Ovary (tissue), 9 donors: ENCODE results near the gene CHRM5. TPM values are rescaled to one million over a fixed set of nuclear protein-coding genes. Genes with fewer than 3 reads are reported as not detected.

ENCODE experiments used
- DNase-seq, 5 donors: peaks; one replicate each; pipeline ENCODE4 v3.0.0-alpha.2; 2019 to 2020
- H3K27ac ChIP-seq, 2 donors: fragments of 200-600 bp; one replicate each; pipeline versions ENCODE4 v1.5.1 to v1.8.0; 2019 to 2022
- H3K27me3 ChIP-seq: fragments of 200-600 bp; one replicate; pipeline ENCODE4 v1.8.0; 2022
- H3K36me3 ChIP-seq: fragments of 200-600 bp; sonication (generic); one replicate; pipeline ENCODE4 v1.5.1; 2019
- H3K4me1 ChIP-seq: one replicate; pipeline ENCODE4 v1.8.1; 2013; ENCODE audit warnings: mild to moderate bottlenecking, moderate library complexity; ENCODE audit not compliant: insufficient read depth
- H3K4me3 ChIP-seq: fragments of 200-600 bp; sonication (generic); one replicate; pipeline ENCODE4 v1.5.1; 2017
- H3K9me3 ChIP-seq, 2 donors: fragments of 200-600 bp in 1 of 2; sonication (generic) in 1 of 2; one replicate each; pipeline versions ENCODE4 v1.5.1 to v1.8.1; 2013 to 2019; ENCODE audit warnings: mild to moderate bottlenecking in 1 of 2, moderate library complexity in 1 of 2
- CTCF ChIP-seq, 3 donors: fragments of 450-650 bp in 2 of 3; fragments of 200-600 bp in 1 of 3; IDR thresholded peaks; one replicate each; pipeline versions ENCODE4 v1.5.1 to v1.8.0; 2016 to 2022; ENCODE audit warnings: antibody characterized with exemption in 3 of 3, mild to moderate bottlenecking in 1 of 3
- EP300 ChIP-seq: sonication (generic); formaldehyde crosslinking; IDR thresholded peaks from one replicate; pipeline ENCODE4 v1.6.1; 2017; ENCODE audit warnings: antibody characterized with exemption
- POLR2A ChIP-seq: fragments of 450-650 bp; IDR thresholded peaks from one replicate; pipeline ENCODE4 v1.6.1; 2017; ENCODE audit warnings: antibody characterized with exemption, mild to moderate bottlenecking, moderate library complexity
- WGBS, 3 donors: extraction: QIAGEN DNeasy Blood & Tissue Kit in 1 of 3; methylation state at CpG; one replicate each; pipeline versions ENCODE4 v1.1.5 to v1.1.7; 2013 to 2017; 5-methylcytosine and 5-hydroxymethylcytosine counted together
- intact Hi-C, 4 donors: fragments of 100-400 bp; cut with DNase I; formaldehyde crosslinking; loops; one replicate each; pipeline versions ENCODE4 v1.11.0 to v1.15.1; 2022 to 2023
- polyA plus RNA-seq, 2 donors: library from polyadenylated mRNA; stranded (reverse); fragments of 200-250 nt in 1 of 2; fragments of 350-450 nt in 1 of 2; fragmentation: Illumina TruSeq in 1 of 2; extraction: RNeasy Lipid Tissue Mini Kit (QIAGEN cat#74804) in 1 of 2; gene quantifications; one replicate each; pipeline ENCODE4 v1.2.3, GENCODE V29; 2013 to 2014
- total RNA-seq, 7 donors: library from RNA; depleted of rRNA in 2 of 7; stranded (reverse); fragments of >200 nt in 2 of 7; fragmentation: NEBNext Ultra II Directional in 3 of 7; extraction: Animal tissue kit (Norgen Biotek cat#: 25700) in 3 of 7; gene quantifications; one replicate each; pipeline versions ENCODE4 v1.1.0 to v1.2.4, GENCODE V29; 2016 to 2023
- donor health status: DM: no; HTN: no; CAD: no; lungs with moderate emphysema.
- donor health status: DM: no; HTN: no; CAD: no.
- donor health status: Bipolar disorder and iron deficiency.
- donor health status: DM: yes; HTN: yes; CAD: no.
- donor health status: DM: no; HTN: no; CAD: no.
- donor health status: DM: yes; HTN: yes; CAD: no.

Gene CHRM5
- total and polyA plus RNA-seq, 9 donors: 0.08 TPM; not detected in 8

DNA sequence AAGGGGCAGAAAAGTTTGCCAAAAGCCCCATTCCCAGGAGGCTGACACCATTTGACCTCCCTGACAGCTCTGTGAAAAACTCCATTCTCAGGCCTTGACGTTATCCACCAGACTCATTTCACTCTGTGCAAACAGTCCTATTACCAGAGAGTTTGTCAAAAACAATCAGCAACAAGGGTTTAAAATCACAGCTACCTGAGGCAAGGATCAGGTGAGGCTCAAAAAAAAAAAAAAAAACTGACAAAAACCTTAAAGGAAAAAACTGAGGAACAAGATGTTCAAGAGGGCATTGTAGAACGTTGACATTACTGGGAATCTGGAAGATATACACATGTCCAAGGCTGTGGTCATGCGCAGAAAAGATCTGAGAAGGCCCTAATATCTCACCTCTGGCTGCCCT, 59.3 kb downstream of the CHRM5 start:
- Histone ChIP-seq H3K36me3 (no peaks in the 10 kb centered on the region), H3K4me1 (no peaks in the 10 kb centered on the region), H3K9me3 (no peaks in the 10 kb centered on the region), H3K27ac (no peak overlapping the region), H3K27me3 (no peaks in the 10 kb centered on the region), H3K4me3 (no peak overlapping the region)
- 48 to 63% (median 56%) methylated on average over 3 of the region's 3 CpGs for WGBS, 3 donors
- TF ChIP-seq POLR2A (no peak), EP300 (no peak), CTCF (IDR thresholded peaks at IDR 0.05) (no peak)
- no peak for DNase-seq
- intact Hi-C loops: no loop called here

GRCh38 chr15:34031987-34032760, 63.9 kb downstream of the CHRM5 start:
- intact Hi-C loops: no loop called here
- DNase-seq: no peak
- Histone ChIP-seq H3K27ac (no peak overlapping the region), H3K27me3 (no peaks in the 10 kb centered on the region), H3K36me3 (no peaks in the 10 kb centered on the region), H3K9me3 (no peaks in the 10 kb centered on the region), H3K4me3 (no peak overlapping the region), H3K4me1 (no peaks in the 10 kb centered on the region)
- TF ChIP-seq CTCF (IDR thresholded peaks at IDR 0.05) (no peak), POLR2A (no peak), EP300 (no peak)
- WGBS, 3 donors: 91 to 96% (median 91%) methylated on average over 10 of the region's 10 CpGs

GRCh38 chr15:34038023-34038870, 70.0 kb downstream of the CHRM5 start:
- Histone ChIP-seq H3K27me3 (no peaks in the 10 kb centered on the region), H3K4me1 (peaks cover 2% of the 10 kb centered on the region), H3K4me3 (peak overlapping the region; percentile 89), H3K36me3 (no peaks in the 10 kb centered on the region), H3K9me3 (no peaks in the 10 kb centered on the region), H3K27ac (peak overlapping the region; percentile 69 to 96)
- DNase-seq: peak; percentile 74 to 90 (median 83)
- intact Hi-C loops: no loop called here
- TF ChIP-seq POLR2A: peak; percentile 56
- TF ChIP-seq EP300: no peak
- no peak for TF ChIP-seq CTCF (IDR thresholded peaks at IDR 0.05)
- WGBS, 3 donors: 0 to 1% (median 1%) methylated on average over 34 to 69 of the region's 70 CpGs

- intact Hi-C loops: no loop called here
- Histone ChIP-seq H3K36me3 (no peaks in the 10 kb centered on the region), H3K27me3 (no peaks in the 10 kb centered on the region), H3K4me1 (peaks cover 2% of the 10 kb centered on the region), H3K27ac (peak within 1 kb of the TSS; percentile 69 to 96), H3K9me3 (no peaks in the 10 kb centered on the region), H3K4me3 (peak within 1 kb of the TSS; percentile 89)
- WGBS, 3 donors: 1 to 2% (median 1%) methylated on average over 52 to 82 of the region's 82 CpGs
- no peak for TF ChIP-seq CTCF (IDR thresholded peaks at IDR 0.05)
- no peak for TF ChIP-seq EP300
- TF ChIP-seq POLR2A: no peak
- peak; percentile 32 to 75 (median 57) for DNase-seq
Measured at GRCh38 chr15:34038871-34039789, 70.8 kb downstream of the CHRM5 start, which contains the start of gene AVEN. Gene AVEN (minus strand): TSS chr15:34039204. CDS start chr15:34039046, 158 bp downstream.
